GM13976 (cell line): ENCODE measurements around the gene MEN1.
A peak's percentile ranks its signal among the peaks of the same experiment; 100 is the strongest.

Source experiments
- DNase-seq: peaks from one replicate; pipeline ENCODE4 v3.0.0; 2012; ENCODE audit warnings: low spot score
- in situ Hi-C: fragments of 300-500 bp; cut with MboI; formaldehyde crosslinking; loops from one replicate; pipeline ENCODE4 v1.12.0; 2022; ENCODE audit warnings: low sequenced_read_pairs, mixed read lengths, inconsistent platforms; ENCODE audit not compliant: unreplicated experiment
- TF ChIP-seq, protein P1 (sequence below): IDR thresholded peaks from 2 replicates; pipeline ENCODE4 v1.5.1; 2012; ENCODE audit warnings: borderline replicate concordance, mild to moderate bottlenecking; ENCODE audit not compliant: insufficient read depth; ENCODE audit errors: extremely low read depth, missing control alignments, control extremely low read depth

Gene MEN1

DNA sequence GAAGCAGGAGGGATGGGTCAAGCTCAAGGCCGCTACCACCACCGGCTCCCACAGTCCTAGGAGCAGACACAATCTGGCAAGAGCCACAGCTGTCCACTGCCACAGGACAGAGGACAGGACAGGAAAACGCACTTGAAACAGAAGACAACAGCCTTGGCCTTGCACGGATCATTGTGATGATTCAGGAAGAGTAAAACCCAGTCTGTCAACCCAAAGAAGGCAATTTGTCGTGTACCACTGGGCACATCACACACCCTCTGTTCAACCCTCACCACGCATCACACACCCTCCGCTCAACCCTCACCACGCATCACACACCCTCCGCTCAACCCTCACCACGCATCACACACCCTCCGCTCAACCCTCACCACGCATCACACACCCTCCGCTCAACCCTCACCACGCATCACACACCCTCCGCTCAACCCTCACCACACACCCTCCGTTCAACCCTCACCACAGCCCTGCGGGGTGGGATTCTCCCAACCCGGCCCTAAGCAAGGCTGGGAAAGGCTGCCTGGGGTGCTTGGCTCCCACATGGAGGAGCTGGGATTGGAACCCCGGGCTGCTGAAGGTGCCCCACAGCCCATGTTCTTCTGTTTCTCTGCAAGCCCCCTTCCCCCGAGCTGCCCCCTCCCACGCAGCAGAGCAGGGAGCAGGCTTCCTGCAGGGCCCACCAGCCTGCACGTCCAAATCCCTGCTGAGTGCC is 45.4 kb upstream of the MEN1 start:
- no peak for DNase-seq
- TF ChIP-seq, protein P1, sequence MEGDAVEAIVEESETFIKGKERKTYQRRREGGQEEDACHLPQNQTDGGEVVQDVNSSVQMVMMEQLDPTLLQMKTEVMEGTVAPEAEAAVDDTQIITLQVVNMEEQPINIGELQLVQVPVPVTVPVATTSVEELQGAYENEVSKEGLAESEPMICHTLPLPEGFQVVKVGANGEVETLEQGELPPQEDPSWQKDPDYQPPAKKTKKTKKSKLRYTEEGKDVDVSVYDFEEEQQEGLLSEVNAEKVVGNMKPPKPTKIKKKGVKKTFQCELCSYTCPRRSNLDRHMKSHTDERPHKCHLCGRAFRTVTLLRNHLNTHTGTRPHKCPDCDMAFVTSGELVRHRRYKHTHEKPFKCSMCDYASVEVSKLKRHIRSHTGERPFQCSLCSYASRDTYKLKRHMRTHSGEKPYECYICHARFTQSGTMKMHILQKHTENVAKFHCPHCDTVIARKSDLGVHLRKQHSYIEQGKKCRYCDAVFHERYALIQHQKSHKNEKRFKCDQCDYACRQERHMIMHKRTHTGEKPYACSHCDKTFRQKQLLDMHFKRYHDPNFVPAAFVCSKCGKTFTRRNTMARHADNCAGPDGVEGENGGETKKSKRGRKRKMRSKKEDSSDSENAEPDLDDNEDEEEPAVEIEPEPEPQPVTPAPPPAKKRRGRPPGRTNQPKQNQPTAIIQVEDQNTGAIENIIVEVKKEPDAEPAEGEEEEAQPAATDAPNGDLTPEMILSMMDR: no peak
- in situ Hi-C loops: no loop called here

DNA sequence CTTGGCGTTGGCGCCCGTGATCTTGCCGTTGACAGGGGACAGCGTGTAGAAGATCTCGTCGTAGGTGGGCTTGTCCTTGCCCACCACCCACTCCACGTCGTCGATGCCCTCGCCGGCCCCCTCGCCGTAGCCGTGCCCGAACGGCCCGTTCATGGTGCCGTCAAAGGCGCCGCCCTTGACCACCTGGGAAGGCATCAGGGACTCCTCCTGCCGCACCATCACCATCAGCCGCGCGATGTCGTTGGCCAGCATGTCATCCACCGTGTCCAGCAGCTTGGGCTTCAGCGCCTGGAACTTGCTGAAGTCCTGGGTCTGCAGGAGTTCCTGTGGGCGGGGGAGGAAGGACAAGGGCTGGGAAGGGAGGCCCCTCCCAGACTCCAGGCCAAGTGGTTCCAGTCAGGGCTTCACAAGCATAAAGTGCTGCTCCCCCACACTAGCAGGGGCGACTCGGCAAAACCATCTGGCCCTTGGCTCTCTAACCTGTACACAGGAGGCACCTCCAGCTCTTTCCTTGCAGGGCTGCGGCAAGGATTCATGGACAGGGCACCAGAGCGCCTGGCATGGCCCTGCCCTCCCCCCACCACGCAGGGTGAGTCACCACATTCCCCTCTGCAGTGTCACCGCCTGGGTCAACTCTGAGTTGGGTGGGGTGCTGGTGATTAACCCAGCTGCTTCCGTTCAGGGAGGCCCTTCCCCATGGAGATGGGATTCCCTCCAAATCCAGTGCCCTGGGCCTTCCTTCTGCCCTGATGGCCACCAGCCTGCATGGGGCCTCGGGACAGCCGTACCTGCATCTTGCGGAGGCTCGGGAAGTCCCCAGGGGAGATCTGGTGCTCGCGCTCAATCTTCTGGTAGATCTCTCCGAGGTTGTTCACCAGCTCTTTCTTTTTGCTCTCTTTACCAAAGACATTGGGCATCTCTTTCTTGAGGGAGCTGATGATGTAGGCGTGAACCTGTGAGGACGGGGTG is 44.5 kb upstream of the MEN1 start:
- TF ChIP-seq, protein P1: no peak
- in situ Hi-C loops: no loop called here
- DNase-seq: no peak

DNA sequence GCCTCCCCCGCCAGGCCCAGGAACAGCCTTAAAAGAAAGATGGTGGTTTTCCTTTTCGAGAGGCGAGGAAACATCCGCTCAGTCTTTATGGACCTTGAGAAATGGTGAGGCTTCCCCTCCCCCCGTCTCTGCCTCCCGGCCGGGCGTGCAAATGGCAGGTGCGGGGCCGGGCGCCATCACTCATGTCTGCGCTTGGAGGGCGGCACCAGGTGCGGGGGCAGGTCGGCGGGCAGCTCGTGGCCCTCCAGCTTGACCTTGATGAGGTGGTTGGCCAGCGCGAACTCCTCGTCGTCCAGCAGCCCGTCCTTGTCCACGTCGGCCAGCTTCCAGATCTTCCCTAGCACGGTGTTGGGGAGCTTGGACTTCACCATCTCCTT is 43.8 kb upstream of the MEN1 start:
- in situ Hi-C loops: no loop called here
- TF ChIP-seq, protein P1: no peak
- no peak for DNase-seq

DNA sequence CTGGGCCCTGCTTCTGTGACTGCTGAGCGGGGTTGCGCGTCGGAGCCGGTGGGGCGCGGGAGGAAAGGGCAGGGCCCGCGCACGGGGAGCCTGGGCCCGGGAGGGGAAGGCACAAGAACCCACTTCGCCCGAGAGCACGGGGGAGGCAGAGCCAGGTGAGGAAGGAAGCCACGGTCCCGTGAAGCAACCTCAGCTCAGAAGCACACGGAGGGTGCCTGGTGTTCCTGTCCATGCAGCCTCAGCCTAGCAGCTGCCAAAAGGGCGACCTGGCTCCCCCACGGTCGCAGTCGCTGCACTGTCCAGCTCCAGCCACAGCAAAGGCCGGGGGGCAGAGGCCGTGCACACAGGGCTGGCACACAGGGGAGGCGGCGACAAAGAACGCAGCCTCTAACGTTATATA is 43.4 kb upstream of the MEN1 start:
- DNase-seq: no peak
- in situ Hi-C loops: no loop called here
- TF ChIP-seq, protein P1: no peak

DNA sequence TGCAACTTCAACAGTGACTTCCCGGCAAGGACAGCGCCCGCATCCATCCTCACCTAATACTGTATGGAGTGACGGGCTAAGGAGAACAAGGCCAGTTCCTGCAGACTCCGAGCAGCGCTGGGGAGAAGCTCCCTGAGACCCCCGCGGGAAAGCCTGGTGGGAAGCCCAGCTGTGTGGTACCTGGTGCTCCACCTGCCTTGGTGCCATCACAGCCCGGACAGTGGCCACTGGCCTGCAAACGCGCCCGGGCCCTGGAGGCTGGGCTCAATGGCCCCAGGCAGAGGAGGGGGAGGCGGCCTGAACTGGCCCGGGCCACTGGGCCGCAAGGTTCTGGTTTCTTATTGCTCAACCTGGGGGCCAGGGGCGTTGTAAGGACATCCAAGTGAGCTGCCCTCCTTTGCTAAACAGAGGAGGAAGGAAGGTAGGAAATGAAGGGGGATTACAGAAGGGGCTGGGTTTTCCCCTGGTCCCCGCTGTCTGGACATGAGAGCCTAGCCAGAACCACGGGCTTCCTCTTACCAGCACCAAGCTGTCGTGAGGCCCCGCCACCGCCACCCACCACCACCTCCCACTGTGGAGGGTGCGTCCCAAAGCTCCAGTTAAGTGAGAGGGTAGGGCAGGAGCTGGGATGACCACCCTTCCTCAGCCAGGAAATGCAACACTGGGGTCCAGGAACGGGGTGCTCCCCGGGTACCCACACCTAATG is 42.6 kb upstream of the MEN1 start:
- DNase-seq: peak; percentile 65
- in situ Hi-C loops: no loop called here
- TF ChIP-seq, protein P1: no peak

DNA sequence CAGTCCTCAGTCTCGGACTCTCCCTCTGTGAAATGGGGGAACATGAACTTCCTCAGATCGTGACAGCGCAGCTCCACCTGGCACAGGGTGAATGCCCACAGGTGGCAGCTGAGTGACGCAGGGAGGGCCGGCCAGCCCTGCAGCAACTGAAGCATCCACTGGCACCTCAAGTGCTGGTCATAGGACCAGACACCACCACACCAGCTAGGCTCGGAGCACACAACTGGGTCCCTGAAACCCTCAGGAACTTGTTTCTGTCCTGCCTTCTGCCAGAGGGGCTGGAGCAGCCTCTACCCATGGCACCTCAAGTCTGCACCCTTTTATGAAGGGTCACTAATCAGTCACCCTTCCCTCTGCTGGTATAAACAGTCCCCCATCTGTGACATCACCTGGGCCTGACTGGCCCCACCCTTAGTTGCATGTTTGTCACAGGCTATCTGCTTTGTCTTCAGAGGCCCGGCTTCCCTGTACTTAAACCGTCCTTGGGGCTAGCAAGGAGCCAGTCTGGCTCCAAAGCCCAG is 41.5 kb upstream of the MEN1 start:
- DNase-seq: peak; percentile 72
- in situ Hi-C loops: no loop called here
- TF ChIP-seq, protein P1: no peak
